K562 (cell line): Measurements from ENCODE around the gene PIEZO2. TPM values are rescaled to one million over a fixed set of nuclear protein-coding genes. Genes with fewer than 3 reads are reported as not detected.

Experiments
- ATAC-seq: fragments of 200-7000 bp; cut with Tn5 transposase; 3 replicates; pipeline ENCODE4 v1.9.1; 2020; ENCODE audit warnings: moderate library complexity
- BruUV-seq: library from RNA; stranded (reverse); fragments of 400-500 nt; replicated peaks from 2 replicates; lab custom pipeline; 2021; lab: Mats Ljungman, UMichigan
- CTCF ChIA-PET: fragments of 300-600 bp; formaldehyde crosslinking; extraction: SDS; loops from one replicate; lab custom pipeline; 2021; ENCODE audit warnings: low intra/inter-chr PET ratio; lab: Yijun Ruan, JAX
- POLR2A ChIA-PET: fragments of 300-600, 350-650 bp; sonication (Branson Sonifier 250); formaldehyde crosslinking; extraction: SDS; loops from one replicate; lab custom pipeline; 2021; ENCODE audit warnings: antibody characterized with exemption, inconsistent platforms; lab: Yijun Ruan, JAX
- DNase-seq, 4 experiments: peaks; one replicate each; pipeline versions ENCODE4 v3.0.0 to v3.0.0-alpha.2; 2011 to 2018; ENCODE audit warnings: low spot score in 3 of 4, mixed read lengths in 3 of 4; ENCODE audit errors: extremely low read depth in 1 of 4
- FAIRE-seq: peaks from 2 replicates; lab custom pipeline; 2011; peaks lifted over from hg19 to GRCh38; lab: Jason Lieb, UNC
- H2AFZ ChIP-seq: 2 replicates; pipeline ENCODE4 v1.6.0; 2011; ENCODE audit warnings: low read depth, low read length, control low read depth, inconsistent platforms
- H3K27ac ChIP-seq: fragments of 200-600 bp; 3 replicates; pipeline ENCODE4 v1.8.0; 2011; ENCODE audit warnings: low read depth, mild to moderate bottlenecking, control low read depth, inconsistent platforms, low read length, moderate library complexity, mixed read lengths; ENCODE audit errors: extremely low read depth
- H3K27me3 ChIP-seq, 2 experiments: fragments of 300-600 bp in 1 of 2; 2 replicates in 1 of 2; 3 replicates in 1 of 2; pipeline versions ENCODE4 v1.6.0 to v1.8.0; 2011; ENCODE audit warnings: inconsistent platforms in 2 of 2, low read length in 2 of 2, mild to moderate bottlenecking in 1 of 2, mixed read lengths in 1 of 2, moderate library complexity in 1 of 2; ENCODE audit not compliant: control insufficient read depth in 2 of 2, insufficient read depth in 2 of 2
- H3K36me3 ChIP-seq: fragments of 300-600 bp; 3 replicates; pipeline ENCODE4 v1.8.0; 2011; ENCODE audit warnings: mild to moderate bottlenecking, low read length, inconsistent platforms; ENCODE audit not compliant: control insufficient read depth, insufficient read depth
- H3K4me1 ChIP-seq, 2 experiments: fragments of 200-600 bp in 1 of 2; replicated peaks in 1 of 2; 2 replicates in 1 of 2; 3 replicates in 1 of 2; pipeline versions ENCODE4 v1.5.1 to v1.8.0; 2011; ENCODE audit warnings: inconsistent platforms in 2 of 2, low read length in 2 of 2, mild to moderate bottlenecking in 1 of 2, mixed read lengths in 1 of 2, moderate library complexity in 1 of 2; ENCODE audit not compliant: control insufficient read depth in 2 of 2, insufficient read depth in 2 of 2
- H3K4me2 ChIP-seq: 2 replicates; pipeline ENCODE4 v1.6.1; 2011; ENCODE audit warnings: low read length, control low read depth, inconsistent platforms, mixed read lengths; ENCODE audit not compliant: insufficient read depth
- H3K4me3 ChIP-seq: fragments of 200-600 bp; sonication (generic), shearing (Covaris generic); 2 replicates; pipeline ENCODE4 v1.5.1; 2016; ENCODE audit warnings: control low read depth, inconsistent platforms
- H3K79me2 ChIP-seq: fragments of 200-600 bp; 3 replicates; pipeline ENCODE4 v1.8.0; 2011; ENCODE audit warnings: low read length, inconsistent platforms; ENCODE audit not compliant: control insufficient read depth, insufficient read depth
- H3K9ac ChIP-seq, 2 experiments: 2 replicates each; pipeline versions ENCODE4 v1.6.0 to v1.6.1; 2011; ENCODE audit warnings: low read depth in 2 of 2, low read length in 2 of 2, control low read depth in 1 of 2, inconsistent platforms in 1 of 2, mild to moderate bottlenecking in 1 of 2, mixed read lengths in 1 of 2; ENCODE audit not compliant: insufficient read depth in 1 of 2
- H3K9me1 ChIP-seq: one replicate; pipeline ENCODE4 v1.6.0; 2011; ENCODE audit warnings: inconsistent platforms, mild to moderate bottlenecking, low read length, moderate library complexity; ENCODE audit not compliant: control insufficient read depth, insufficient read depth
- H3K9me3 ChIP-seq: replicated peaks from 2 replicates; pipeline ENCODE4 v1.5.1; 2011; ENCODE audit warnings: low read depth, low read length, inconsistent platforms; ENCODE audit not compliant: control insufficient read depth, insufficient read depth
- H4K20me1 ChIP-seq: replicated peaks from 2 replicates; pipeline ENCODE4 v1.6.1; 2011; ENCODE audit warnings: low read length, inconsistent platforms, mixed read lengths; ENCODE audit not compliant: control insufficient read depth, insufficient read depth
- CBFB ChIP-seq: sonication (generic); formaldehyde crosslinking; IDR thresholded peaks from 2 replicates; pipeline ENCODE4 v1.4.0; 2020; ENCODE audit warnings: mild to moderate bottlenecking, missing genetic modification reagents
- DMBX1 ChIP-seq: fragments of 250-450 bp; sonication (Bioruptor Pico); IDR thresholded peaks from 2 replicates; pipeline ENCODE4 v1.8.0; 2022; ENCODE audit warnings: inconsistent platforms, mild to moderate bottlenecking, moderate library complexity, borderline replicate concordance
- EWSR1 ChIP-seq: fragments of 450-650 bp; IDR thresholded peaks from 2 replicates; pipeline ENCODE4 v1.6.1; 2018; ENCODE audit warnings: borderline replicate concordance, mild to moderate bottlenecking, low read depth, moderate library complexity; ENCODE audit not compliant: partially characterized antibody
- GATAD2B ChIP-seq: fragments of 450-650 bp; IDR thresholded peaks from 2 replicates; pipeline ENCODE4 v1.6.1; 2017; ENCODE audit warnings: mild to moderate bottlenecking, borderline replicate concordance
- HDAC2 ChIP-seq: fragments of 450-650 bp; IDR thresholded peaks from 2 replicates; pipeline ENCODE4 v1.6.1; 2016; ENCODE audit warnings: mild to moderate bottlenecking
- KDM5B ChIP-seq: fragments of 200-600 bp; sonication (generic); IDR thresholded peaks from 2 replicates; pipeline ENCODE4 v1.6.1; 2012; ENCODE audit warnings: low read depth, mild to moderate bottlenecking, moderate library complexity, low read length, control low read depth, inconsistent platforms; ENCODE audit not compliant: insufficient replicate concordance
- MIER1 ChIP-seq: fragments of 450-650 bp; IDR thresholded peaks from 2 replicates; pipeline ENCODE4 v1.6.1; 2016; ENCODE audit warnings: antibody characterized with exemption, mild to moderate bottlenecking, low read depth
- PTBP1 ChIP-seq: fragments of 200-400 bp; formaldehyde crosslinking; IDR thresholded peaks from 2 replicates; pipeline ENCODE4 v1.6.1; 2017; ENCODE audit warnings: low read depth, low read length
- ZBTB34 ChIP-seq: fragments of 250-450 bp; sonication (Bioruptor Pico); IDR thresholded peaks from 2 replicates; pipeline ENCODE4 v1.8.0; 2021; ENCODE audit warnings: mild to moderate bottlenecking, moderate library complexity
- ZNF644 ChIP-seq: fragments of 200-800 bp; sonication (Bioruptor generic); IDR thresholded peaks from 2 replicates; pipeline ENCODE4 v1.6.1; 2016; ENCODE audit warnings: low read depth, missing genetic modification characterization, missing compliant biosample characterization
- whole genome bisulfite sequencing: fragments of 100-300 bp; shearing (Covaris generic); methylation state at CpG from one replicate; pipeline ENCODE4 v1.1.6; 2016; ENCODE audit warnings: low coverage, mixed read lengths; ENCODE audit not compliant: insufficient coverage; ENCODE audit errors: missing lambda C conversion rate; 5-methylcytosine and 5-hydroxymethylcytosine counted together
- in situ Hi-C: fragments of 300-500 bp; cut with MboI; formaldehyde crosslinking; loops from 4 replicates; pipeline ENCODE4 v1.15.0; 2018; ENCODE audit warnings: inconsistent platforms, mixed read lengths
- intact Hi-C: fragments of 100-400 bp; cut with micrococcal nuclease; formaldehyde crosslinking; loops from 2 replicates; pipeline ENCODE4 v1.14.2; 2022
- polyA plus RNA-seq, 8 experiments: library from polyadenylated mRNA; depleted of rRNA in 4 of 8; stranded (reverse) in 5 of 8; unstranded in 3 of 8; fragments of >200 nt; fragmentation: Nextera tagmentation in 2 of 8; fragmentation: Illumina TruSeq in 1 of 8; extraction: Ambion mirVana in 2 of 8; extraction: Trizol in 1 of 8; gene quantifications; 2 replicates each; pipeline versions ENCODE4 v1.2.1 to v1.2.3, GENCODE V29; 2011 to 2014; ENCODE audit warnings: inconsistent platforms in 1 of 8, missing spikeins in 1 of 8
- total RNA-seq, 7 experiments: library from RNA; depleted of rRNA in 6 of 7; stranded (reverse); fragments of >200 nt in 6 of 7; fragmentation: Illumina TruSeq in 2 of 7; extraction: Trizol in 2 of 7; gene quantifications; 2 replicates each; pipeline versions ENCODE4 v1.2.1 to v1.2.3, GENCODE V29; 2011 to 2021; ENCODE audit warnings: low replicate concordance in 1 of 7
- TF ChIP-seq, protein P1 (sequence below): fragments of 200-600 bp; sonication (generic); IDR thresholded peaks from one replicate; pipeline ENCODE4 v1.6.1; 2012; ENCODE audit warnings: mild to moderate bottlenecking, low read depth, low read length, inconsistent platforms

The PIEZO2 gene
- total and polyA plus RNA-seq, 9 of the 15 experiments (the other 6 are each of a cell fraction or from before 2014, with no cell fraction given): 0.54 to 4.1 (median 2.0) TPM

GRCh38 chr18:11112286-11112685 is 37.1 kb downstream of the PIEZO2 start:
- no peak for ATAC-seq
- CTCF ChIA-PET: no interaction called here
- no peaks in the 10 kb centered on the region for H3K36me3 ChIP-seq
- BruUV-seq: no TSS peak
- H3K9ac ChIP-seq: no peak overlapping the region
- DNase-seq: no peak
- H3K9me1 ChIP-seq: no peaks in the 10 kb centered on the region
- POLR2A ChIA-PET: no interaction called here
- no peaks in the 10 kb centered on the region for H3K79me2 ChIP-seq
- H2AFZ ChIP-seq: no peak overlapping the region
- intact Hi-C loops: no loop called here
- in situ Hi-C loops: no loop called here
- peaks cover 2 to 5% of the 10 kb centered on the region in 2 experiments; a peak in 2 of 5 replicates for H3K27me3 ChIP-seq
- no peaks in the 10 kb centered on the region for H4K20me1 ChIP-seq
- no peak overlapping the region for H3K27ac ChIP-seq
- no peak overlapping the region for H3K4me2 ChIP-seq
- no peak overlapping the region for H3K4me3 ChIP-seq
- no peaks in the 10 kb centered on the region for H3K9me3 ChIP-seq
- no peak for FAIRE-seq
- 0% methylated on average over 3 of the region's 3 CpGs for WGBS
- no peaks in the 10 kb centered on the region for H3K4me1 ChIP-seq
- TF ChIP-seq DMBX1 (CRISPR knock-in tag) (no peak), GATAD2B (no peak), KDM5B (no peak), CBFB (CRISPR knock-in tag) (no peak), EWSR1 (no peak), PTBP1 (no peak), ZNF644 (tag) (no peak), ZBTB34 (CRISPR knock-in tag) (no peak), MIER1 (no peak), HDAC2 (no peak)
- TF ChIP-seq, protein P1, sequence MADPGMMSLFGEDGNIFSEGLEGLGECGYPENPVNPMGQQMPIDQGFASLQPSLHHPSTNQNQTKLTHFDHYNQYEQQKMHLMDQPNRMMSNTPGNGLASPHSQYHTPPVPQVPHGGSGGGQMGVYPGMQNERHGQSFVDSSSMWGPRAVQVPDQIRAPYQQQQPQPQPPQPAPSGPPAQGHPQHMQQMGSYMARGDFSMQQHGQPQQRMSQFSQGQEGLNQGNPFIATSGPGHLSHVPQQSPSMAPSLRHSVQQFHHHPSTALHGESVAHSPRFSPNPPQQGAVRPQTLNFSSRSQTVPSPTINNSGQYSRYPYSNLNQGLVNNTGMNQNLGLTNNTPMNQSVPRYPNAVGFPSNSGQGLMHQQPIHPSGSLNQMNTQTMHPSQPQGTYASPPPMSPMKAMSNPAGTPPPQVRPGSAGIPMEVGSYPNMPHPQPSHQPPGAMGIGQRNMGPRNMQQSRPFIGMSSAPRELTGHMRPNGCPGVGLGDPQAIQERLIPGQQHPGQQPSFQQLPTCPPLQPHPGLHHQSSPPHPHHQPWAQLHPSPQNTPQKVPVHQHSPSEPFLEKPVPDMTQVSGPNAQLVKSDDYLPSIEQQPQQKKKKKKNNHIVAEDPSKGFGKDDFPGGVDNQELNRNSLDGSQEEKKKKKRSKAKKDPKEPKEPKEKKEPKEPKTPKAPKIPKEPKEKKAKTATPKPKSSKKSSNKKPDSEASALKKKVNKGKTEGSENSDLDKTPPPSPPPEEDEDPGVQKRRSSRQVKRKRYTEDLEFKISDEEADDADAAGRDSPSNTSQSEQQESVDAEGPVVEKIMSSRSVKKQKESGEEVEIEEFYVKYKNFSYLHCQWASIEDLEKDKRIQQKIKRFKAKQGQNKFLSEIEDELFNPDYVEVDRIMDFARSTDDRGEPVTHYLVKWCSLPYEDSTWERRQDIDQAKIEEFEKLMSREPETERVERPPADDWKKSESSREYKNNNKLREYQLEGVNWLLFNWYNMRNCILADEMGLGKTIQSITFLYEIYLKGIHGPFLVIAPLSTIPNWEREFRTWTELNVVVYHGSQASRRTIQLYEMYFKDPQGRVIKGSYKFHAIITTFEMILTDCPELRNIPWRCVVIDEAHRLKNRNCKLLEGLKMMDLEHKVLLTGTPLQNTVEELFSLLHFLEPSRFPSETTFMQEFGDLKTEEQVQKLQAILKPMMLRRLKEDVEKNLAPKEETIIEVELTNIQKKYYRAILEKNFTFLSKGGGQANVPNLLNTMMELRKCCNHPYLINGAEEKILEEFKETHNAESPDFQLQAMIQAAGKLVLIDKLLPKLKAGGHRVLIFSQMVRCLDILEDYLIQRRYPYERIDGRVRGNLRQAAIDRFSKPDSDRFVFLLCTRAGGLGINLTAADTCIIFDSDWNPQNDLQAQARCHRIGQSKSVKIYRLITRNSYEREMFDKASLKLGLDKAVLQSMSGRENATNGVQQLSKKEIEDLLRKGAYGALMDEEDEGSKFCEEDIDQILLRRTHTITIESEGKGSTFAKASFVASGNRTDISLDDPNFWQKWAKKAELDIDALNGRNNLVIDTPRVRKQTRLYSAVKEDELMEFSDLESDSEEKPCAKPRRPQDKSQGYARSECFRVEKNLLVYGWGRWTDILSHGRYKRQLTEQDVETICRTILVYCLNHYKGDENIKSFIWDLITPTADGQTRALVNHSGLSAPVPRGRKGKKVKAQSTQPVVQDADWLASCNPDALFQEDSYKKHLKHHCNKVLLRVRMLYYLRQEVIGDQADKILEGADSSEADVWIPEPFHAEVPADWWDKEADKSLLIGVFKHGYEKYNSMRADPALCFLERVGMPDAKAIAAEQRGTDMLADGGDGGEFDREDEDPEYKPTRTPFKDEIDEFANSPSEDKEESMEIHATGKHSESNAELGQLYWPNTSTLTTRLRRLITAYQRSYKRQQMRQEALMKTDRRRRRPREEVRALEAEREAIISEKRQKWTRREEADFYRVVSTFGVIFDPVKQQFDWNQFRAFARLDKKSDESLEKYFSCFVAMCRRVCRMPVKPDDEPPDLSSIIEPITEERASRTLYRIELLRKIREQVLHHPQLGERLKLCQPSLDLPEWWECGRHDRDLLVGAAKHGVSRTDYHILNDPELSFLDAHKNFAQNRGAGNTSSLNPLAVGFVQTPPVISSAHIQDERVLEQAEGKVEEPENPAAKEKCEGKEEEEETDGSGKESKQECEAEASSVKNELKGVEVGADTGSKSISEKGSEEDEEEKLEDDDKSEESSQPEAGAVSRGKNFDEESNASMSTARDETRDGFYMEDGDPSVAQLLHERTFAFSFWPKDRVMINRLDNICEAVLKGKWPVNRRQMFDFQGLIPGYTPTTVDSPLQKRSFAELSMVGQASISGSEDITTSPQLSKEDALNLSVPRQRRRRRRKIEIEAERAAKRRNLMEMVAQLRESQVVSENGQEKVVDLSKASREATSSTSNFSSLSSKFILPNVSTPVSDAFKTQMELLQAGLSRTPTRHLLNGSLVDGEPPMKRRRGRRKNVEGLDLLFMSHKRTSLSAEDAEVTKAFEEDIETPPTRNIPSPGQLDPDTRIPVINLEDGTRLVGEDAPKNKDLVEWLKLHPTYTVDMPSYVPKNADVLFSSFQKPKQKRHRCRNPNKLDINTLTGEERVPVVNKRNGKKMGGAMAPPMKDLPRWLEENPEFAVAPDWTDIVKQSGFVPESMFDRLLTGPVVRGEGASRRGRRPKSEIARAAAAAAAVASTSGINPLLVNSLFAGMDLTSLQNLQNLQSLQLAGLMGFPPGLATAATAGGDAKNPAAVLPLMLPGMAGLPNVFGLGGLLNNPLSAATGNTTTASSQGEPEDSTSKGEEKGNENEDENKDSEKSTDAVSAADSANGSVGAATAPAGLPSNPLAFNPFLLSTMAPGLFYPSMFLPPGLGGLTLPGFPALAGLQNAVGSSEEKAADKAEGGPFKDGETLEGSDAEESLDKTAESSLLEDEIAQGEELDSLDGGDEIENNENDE: no peak
